ENCODE results near the gene ULK4. TPM values are rescaled to one million over a fixed set of nuclear protein-coding genes. Genes with fewer than 3 reads are reported as not detected.

The ULK4 gene
- total and polyA plus RNA-seq, 2 of the 8 experiments (the other 6 are each of a cell fraction or from before 2014, with no cell fraction given), result 3.0 to 10.8 TPM

DNA sequence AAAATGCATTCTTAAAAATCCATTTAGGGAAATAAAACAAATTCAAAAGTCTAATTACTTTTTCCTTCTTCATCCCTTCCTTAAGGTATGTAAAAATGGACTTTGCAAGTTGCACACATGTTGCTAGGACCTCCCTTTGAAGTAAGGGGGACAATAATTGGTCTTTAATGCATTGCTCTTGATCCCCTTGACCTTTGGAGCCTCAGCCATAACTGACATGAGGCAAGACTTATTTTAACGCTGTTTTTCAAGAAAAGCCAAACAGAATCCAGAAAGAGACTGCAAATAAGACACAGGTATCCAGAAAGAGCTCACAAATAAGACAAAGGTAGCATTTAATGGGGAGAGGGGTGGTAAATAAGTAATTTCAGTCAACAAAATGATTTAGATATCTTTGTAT is 301.4 kb downstream of the ULK4 start (continued):
- TF ChIP-seq, protein P1, sequence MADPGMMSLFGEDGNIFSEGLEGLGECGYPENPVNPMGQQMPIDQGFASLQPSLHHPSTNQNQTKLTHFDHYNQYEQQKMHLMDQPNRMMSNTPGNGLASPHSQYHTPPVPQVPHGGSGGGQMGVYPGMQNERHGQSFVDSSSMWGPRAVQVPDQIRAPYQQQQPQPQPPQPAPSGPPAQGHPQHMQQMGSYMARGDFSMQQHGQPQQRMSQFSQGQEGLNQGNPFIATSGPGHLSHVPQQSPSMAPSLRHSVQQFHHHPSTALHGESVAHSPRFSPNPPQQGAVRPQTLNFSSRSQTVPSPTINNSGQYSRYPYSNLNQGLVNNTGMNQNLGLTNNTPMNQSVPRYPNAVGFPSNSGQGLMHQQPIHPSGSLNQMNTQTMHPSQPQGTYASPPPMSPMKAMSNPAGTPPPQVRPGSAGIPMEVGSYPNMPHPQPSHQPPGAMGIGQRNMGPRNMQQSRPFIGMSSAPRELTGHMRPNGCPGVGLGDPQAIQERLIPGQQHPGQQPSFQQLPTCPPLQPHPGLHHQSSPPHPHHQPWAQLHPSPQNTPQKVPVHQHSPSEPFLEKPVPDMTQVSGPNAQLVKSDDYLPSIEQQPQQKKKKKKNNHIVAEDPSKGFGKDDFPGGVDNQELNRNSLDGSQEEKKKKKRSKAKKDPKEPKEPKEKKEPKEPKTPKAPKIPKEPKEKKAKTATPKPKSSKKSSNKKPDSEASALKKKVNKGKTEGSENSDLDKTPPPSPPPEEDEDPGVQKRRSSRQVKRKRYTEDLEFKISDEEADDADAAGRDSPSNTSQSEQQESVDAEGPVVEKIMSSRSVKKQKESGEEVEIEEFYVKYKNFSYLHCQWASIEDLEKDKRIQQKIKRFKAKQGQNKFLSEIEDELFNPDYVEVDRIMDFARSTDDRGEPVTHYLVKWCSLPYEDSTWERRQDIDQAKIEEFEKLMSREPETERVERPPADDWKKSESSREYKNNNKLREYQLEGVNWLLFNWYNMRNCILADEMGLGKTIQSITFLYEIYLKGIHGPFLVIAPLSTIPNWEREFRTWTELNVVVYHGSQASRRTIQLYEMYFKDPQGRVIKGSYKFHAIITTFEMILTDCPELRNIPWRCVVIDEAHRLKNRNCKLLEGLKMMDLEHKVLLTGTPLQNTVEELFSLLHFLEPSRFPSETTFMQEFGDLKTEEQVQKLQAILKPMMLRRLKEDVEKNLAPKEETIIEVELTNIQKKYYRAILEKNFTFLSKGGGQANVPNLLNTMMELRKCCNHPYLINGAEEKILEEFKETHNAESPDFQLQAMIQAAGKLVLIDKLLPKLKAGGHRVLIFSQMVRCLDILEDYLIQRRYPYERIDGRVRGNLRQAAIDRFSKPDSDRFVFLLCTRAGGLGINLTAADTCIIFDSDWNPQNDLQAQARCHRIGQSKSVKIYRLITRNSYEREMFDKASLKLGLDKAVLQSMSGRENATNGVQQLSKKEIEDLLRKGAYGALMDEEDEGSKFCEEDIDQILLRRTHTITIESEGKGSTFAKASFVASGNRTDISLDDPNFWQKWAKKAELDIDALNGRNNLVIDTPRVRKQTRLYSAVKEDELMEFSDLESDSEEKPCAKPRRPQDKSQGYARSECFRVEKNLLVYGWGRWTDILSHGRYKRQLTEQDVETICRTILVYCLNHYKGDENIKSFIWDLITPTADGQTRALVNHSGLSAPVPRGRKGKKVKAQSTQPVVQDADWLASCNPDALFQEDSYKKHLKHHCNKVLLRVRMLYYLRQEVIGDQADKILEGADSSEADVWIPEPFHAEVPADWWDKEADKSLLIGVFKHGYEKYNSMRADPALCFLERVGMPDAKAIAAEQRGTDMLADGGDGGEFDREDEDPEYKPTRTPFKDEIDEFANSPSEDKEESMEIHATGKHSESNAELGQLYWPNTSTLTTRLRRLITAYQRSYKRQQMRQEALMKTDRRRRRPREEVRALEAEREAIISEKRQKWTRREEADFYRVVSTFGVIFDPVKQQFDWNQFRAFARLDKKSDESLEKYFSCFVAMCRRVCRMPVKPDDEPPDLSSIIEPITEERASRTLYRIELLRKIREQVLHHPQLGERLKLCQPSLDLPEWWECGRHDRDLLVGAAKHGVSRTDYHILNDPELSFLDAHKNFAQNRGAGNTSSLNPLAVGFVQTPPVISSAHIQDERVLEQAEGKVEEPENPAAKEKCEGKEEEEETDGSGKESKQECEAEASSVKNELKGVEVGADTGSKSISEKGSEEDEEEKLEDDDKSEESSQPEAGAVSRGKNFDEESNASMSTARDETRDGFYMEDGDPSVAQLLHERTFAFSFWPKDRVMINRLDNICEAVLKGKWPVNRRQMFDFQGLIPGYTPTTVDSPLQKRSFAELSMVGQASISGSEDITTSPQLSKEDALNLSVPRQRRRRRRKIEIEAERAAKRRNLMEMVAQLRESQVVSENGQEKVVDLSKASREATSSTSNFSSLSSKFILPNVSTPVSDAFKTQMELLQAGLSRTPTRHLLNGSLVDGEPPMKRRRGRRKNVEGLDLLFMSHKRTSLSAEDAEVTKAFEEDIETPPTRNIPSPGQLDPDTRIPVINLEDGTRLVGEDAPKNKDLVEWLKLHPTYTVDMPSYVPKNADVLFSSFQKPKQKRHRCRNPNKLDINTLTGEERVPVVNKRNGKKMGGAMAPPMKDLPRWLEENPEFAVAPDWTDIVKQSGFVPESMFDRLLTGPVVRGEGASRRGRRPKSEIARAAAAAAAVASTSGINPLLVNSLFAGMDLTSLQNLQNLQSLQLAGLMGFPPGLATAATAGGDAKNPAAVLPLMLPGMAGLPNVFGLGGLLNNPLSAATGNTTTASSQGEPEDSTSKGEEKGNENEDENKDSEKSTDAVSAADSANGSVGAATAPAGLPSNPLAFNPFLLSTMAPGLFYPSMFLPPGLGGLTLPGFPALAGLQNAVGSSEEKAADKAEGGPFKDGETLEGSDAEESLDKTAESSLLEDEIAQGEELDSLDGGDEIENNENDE (IDR thresholded peaks at IDR 0.05; ENCODE audit: insufficient replicate concordance, low read length), result no peak
- no peak for TF ChIP-seq RFX5 (IDR thresholded peaks at IDR 0.05; ENCODE audit: borderline replicate concordance, low read depth, low read length)
- no peak for TF ChIP-seq MAFK (IDR thresholded peaks at IDR 0.05; ENCODE audit: low read depth, low read length)
- no peak for TF ChIP-seq NANOG (IDR thresholded peaks at IDR 0.05; ENCODE audit: insufficient read depth, low read depth, low read length, poor library complexity, severe bottlenecking)
- no peak for TF ChIP-seq EGR1 (IDR thresholded peaks at IDR 0.05; ENCODE audit: borderline replicate concordance, low read depth, low read length)
- TF ChIP-seq CTBP2 (IDR thresholded peaks at IDR 0.05; ENCODE audit: borderline replicate concordance, insufficient read depth, insufficient read length, low read length), result no peak
- no peak for TF ChIP-seq CHD1 (IDR thresholded peaks at IDR 0.05; ENCODE audit: low read depth, low read length)
- TF ChIP-seq ZNF274 (IDR thresholded peaks at IDR 0.05; ENCODE audit: borderline replicate concordance, extremely low read depth, low read length), result no peak
- no peak for TF ChIP-seq POU5F1 (IDR thresholded peaks at IDR 0.05; ENCODE audit: low read depth, low read length)

All from H1 (cell line).